ENCODE results near the gene PAPPA2. TPM values are rescaled to one million over a fixed set of nuclear protein-coding genes. Genes with fewer than 3 reads are reported as not detected.
"Not testable (repeated sequence)": the region's sequence is repeated elsewhere in the genome, so short reads cannot be mapped to it uniquely, and the experiment has no call there.

PAPPA2 gene, protein sequence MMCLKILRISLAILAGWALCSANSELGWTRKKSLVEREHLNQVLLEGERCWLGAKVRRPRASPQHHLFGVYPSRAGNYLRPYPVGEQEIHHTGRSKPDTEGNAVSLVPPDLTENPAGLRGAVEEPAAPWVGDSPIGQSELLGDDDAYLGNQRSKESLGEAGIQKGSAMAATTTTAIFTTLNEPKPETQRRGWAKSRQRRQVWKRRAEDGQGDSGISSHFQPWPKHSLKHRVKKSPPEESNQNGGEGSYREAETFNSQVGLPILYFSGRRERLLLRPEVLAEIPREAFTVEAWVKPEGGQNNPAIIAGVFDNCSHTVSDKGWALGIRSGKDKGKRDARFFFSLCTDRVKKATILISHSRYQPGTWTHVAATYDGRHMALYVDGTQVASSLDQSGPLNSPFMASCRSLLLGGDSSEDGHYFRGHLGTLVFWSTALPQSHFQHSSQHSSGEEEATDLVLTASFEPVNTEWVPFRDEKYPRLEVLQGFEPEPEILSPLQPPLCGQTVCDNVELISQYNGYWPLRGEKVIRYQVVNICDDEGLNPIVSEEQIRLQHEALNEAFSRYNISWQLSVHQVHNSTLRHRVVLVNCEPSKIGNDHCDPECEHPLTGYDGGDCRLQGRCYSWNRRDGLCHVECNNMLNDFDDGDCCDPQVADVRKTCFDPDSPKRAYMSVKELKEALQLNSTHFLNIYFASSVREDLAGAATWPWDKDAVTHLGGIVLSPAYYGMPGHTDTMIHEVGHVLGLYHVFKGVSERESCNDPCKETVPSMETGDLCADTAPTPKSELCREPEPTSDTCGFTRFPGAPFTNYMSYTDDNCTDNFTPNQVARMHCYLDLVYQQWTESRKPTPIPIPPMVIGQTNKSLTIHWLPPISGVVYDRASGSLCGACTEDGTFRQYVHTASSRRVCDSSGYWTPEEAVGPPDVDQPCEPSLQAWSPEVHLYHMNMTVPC (N-terminal part only)
- under 1 TPM; 0.09 to 0.38 TPM for total RNA-seq

DNA sequence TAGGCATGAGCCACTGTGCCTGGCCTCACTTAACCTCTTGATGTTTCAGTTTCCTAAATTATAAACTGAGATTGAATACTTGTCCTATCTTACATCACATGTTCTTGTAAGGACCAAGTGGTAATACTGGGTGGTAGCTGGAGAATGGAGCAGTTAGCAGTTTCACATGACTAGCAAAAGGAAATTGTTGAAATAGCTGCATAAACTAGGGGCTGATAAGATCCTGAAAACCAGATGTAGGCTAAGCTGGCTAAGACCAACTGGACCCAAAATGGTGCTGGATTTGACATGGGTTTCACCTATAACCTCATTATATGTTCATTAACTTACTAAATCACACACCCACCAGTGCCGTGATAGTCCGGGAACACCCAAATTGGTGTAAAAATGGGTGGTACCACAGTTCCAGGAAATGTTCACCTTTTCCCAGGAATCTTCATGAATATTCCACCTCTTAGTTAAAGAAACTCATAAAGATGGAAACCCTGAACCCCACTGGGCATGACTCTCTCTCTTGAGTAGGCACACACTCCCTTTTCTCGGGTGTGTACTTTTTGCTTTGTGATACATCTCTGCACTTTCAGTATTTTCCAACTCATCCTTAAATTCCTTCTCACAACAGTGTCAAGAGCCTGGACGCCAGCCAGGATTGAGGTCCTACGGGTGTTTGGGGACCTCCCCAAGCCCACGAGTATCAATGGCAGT lies at the start of gene PAPPA2:
TSS of gene PAPPA2 (plus strand) at position 502 of the 705 bp plus-strand sequence. CDS start 93,148 bp downstream, outside the sequence.
- no peaks in the 10 kb centered on the region for H3K9me3 Mint-ChIP-seq (ENCODE audit: low read depth)
- CTCF ChIA-PET, result no interaction called here
- no peak within 1 kb of the TSS for H3K27ac Mint-ChIP-seq
- no peaks in the 10 kb centered on the region for H3K4me1 Mint-ChIP-seq
- DNase-seq (no peak), ATAC-seq (no peak)
- no peaks in the 10 kb centered on the region for H3K36me3 Mint-ChIP-seq
- peaks cover 2% of the 10 kb centered on the region for H3K27me3 Mint-ChIP-seq
- no peak within 1 kb of the TSS for H3K4me3 Mint-ChIP-seq

DNA sequence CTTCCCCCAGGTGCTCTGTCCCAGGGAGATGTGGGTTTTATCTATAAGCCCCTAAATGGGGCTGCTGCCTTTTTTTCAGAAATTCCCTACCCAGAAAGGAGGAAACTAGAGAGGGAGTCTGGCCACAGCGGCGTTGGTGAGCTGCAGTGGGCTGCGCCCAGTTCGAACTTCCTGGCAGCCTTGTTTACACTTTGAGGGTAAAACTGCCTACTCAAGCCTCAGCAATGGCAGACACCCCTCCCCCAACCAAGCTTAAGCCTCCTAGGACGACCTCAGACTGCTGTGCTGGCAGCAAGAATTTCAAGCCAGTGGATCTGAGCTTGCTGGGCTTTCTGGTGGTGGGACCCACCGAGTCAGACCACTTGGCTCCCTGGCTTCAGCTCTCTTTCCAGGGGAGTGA lies 46.2 kb upstream of the PAPPA2 start:
- Mint-ChIP-seq H3K4me3 (no peak overlapping the region), H3K4me1 (no peaks in the 10 kb centered on the region), H3K27me3 (no peaks in the 10 kb centered on the region), H3K36me3 (no peaks in the 10 kb centered on the region), H3K9me3 (ENCODE audit: low read depth) (no peaks in the 10 kb centered on the region), H3K27ac (no peak overlapping the region)
- DNase-seq (no peak), ATAC-seq (no peak)
- CTCF ChIA-PET, result no interaction called here

DNA sequence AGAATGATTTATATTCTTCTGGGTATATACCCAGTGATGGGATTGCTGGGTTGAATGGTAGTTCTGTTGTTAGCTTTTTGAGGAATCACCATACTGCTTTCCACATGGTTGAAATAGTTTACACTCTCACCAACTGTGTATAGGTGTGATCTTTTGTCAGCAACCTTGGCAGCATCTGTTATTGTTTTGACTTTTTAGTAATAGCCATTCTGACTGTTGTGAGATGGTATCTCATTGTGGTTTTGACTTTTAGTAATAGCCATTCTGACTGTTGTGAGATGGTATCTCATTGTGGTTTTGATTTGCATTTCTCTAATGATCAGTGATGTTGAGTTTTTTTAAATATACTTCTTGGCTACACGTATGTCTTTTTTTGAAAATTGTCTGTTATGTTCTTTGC lies 43.4 kb upstream of the PAPPA2 start:
- H3K4me3 Mint-ChIP-seq; H3K9me3 Mint-ChIP-seq (ENCODE audit: low read depth); CTCF ChIA-PET; H3K27me3 Mint-ChIP-seq; H3K27ac Mint-ChIP-seq; H3K4me1 Mint-ChIP-seq; DNase-seq; H3K36me3 Mint-ChIP-seq; ATAC-seq: not testable (repeated sequence)

DNA sequence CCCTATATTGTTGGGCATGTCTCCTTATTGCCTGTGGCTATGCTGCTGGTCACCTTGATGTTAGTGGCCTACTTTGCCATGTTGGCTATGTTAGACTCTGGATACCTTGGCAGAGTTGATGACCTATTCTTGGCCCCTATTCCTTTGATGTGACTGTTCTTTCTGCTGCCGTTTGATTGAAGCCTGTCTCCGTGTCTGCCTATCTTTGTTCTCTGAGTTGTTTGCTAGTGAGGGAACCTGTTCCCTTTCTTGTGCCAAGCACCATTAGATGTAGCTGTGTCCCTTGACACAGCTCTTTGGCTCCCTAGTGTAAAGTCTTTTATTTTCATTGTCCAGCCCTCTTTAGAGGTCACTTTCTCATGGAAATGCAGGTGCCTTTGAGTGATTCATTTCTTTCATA lies 28.7 kb upstream of the PAPPA2 start:
- CTCF ChIA-PET, result no interaction called here

DNA sequence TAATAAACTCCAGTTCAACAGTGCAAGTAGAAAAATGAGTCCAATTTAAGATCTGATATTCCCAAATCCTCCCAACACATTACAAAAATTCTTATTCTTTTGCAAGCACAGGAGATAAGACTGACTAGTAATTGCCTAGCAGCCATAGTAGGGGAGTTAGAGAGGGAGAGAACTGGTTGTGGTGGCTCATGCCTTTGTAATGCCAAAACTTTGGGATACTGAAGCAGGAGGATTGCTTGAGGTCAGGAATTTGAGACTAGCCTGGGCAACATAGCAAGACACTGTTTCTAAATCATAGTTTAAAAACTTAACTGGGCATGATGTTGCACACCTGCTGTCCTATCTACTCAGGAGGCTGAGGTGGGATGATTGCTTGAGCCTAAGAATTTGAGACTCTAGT lies 26.7 kb upstream of the PAPPA2 start:
- H3K27me3 Mint-ChIP-seq, result no peaks in the 10 kb centered on the region
- H3K36me3 Mint-ChIP-seq, result no peaks in the 10 kb centered on the region
- no peaks in the 10 kb centered on the region for H3K9me3 Mint-ChIP-seq (ENCODE audit: low read depth)
- H3K27ac Mint-ChIP-seq, result no peak overlapping the region
- CTCF ChIA-PET, result no interaction called here
- no peaks in the 10 kb centered on the region for H3K4me1 Mint-ChIP-seq
- ATAC-seq (no peak), DNase-seq (no peak)
- no peak overlapping the region for H3K4me3 Mint-ChIP-seq

More for the DNA sequence above, 28.7 kb upstream of the PAPPA2 start:
- DNase-seq, result no peak
- no peak for ATAC-seq
- Mint-ChIP-seq H3K36me3 (no peaks in the 10 kb centered on the region), H3K27me3 (no peaks in the 10 kb centered on the region), H3K27ac (no peak overlapping the region), H3K9me3 (ENCODE audit: low read depth) (no peaks in the 10 kb centered on the region), H3K4me3 (no peak overlapping the region), H3K4me1 (no peaks in the 10 kb centered on the region)

DNA sequence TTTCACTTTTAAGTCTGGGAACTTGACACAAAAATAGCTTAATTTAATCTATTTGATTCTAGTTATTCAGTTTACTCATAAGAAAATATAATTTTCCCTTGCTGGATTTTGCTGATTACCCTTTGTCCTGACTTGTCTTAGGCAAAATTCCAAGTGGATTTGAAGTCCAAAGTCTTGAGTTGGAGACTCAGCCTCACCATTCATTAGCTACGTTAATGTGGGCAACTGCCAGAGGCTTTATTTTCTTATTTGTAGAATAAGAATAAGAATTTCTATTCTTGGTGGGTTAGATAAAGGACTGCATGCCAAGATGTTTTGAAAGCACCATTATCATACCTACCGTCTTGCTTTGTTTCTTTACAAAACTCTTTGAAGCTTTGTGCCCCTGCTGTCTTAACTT lies 22.8 kb upstream of the PAPPA2 start:
- ATAC-seq, result no peak
- no peak for DNase-seq
- Mint-ChIP-seq H3K4me1 (no peaks in the 10 kb centered on the region), H3K27ac (no peak overlapping the region), H3K36me3 (no peaks in the 10 kb centered on the region), H3K4me3 (no peak overlapping the region), H3K9me3 (ENCODE audit: low read depth) (no peaks in the 10 kb centered on the region), H3K27me3 (no peaks in the 10 kb centered on the region)
- CTCF ChIA-PET, result no interaction called here

DNA sequence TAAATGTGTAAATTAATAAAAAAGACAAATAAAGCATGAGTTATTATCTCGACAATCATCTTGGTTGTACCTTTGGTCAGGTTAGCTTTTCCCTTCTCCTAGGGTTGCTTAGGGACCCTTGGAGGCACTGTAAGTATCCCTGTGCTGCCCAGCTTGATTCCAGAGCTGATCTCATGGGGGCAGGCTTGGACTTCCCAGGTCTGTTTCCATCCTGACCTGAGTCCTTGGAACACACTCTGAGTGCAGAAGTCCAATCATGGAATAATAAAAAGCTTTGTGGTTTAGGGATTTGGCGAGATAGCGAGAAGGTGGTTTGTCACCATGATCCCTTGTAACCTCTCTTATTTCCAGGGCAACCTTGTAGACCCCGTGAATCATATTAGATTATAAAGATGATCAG lies 18.7 kb upstream of the PAPPA2 start:
- no peak overlapping the region for H3K4me3 Mint-ChIP-seq
- H3K27me3 Mint-ChIP-seq, result no peaks in the 10 kb centered on the region
- DNase-seq, result no peak
- no peak overlapping the region for H3K27ac Mint-ChIP-seq
- H3K4me1 Mint-ChIP-seq, result no peaks in the 10 kb centered on the region
- no peaks in the 10 kb centered on the region for H3K36me3 Mint-ChIP-seq
- H3K9me3 Mint-ChIP-seq (ENCODE audit: low read depth), result no peaks in the 10 kb centered on the region
- no peak for ATAC-seq
- CTCF ChIA-PET, result no interaction called here

DNA sequence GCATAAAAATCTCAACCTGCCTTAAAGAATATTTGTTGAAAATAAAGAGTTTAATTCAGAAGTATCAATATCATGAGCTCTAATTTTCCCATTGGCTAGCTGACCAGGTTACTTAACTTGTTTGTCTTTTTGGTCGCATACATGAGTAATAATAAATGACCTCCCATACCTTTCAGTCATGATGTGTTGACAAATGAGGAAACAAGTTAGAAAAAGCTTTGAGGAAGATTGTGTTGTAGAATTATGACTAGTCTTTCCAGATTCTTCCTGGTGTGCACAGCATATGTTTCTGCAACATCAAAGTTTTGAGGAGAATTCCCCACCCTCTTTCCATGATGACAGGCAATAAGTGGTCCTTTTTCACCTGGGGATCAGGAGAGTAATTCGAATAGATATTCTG lies 17.6 kb upstream of the PAPPA2 start:
- H3K4me3 Mint-ChIP-seq, result no peak overlapping the region
- CTCF ChIA-PET, result no interaction called here
- no peaks in the 10 kb centered on the region for H3K9me3 Mint-ChIP-seq (ENCODE audit: low read depth)
- ATAC-seq, result no peak
- H3K27ac Mint-ChIP-seq, result no peak overlapping the region
- no peaks in the 10 kb centered on the region for H3K36me3 Mint-ChIP-seq
- DNase-seq, result no peak
- no peaks in the 10 kb centered on the region for H3K27me3 Mint-ChIP-seq
- H3K4me1 Mint-ChIP-seq, result no peaks in the 10 kb centered on the region

DNA sequence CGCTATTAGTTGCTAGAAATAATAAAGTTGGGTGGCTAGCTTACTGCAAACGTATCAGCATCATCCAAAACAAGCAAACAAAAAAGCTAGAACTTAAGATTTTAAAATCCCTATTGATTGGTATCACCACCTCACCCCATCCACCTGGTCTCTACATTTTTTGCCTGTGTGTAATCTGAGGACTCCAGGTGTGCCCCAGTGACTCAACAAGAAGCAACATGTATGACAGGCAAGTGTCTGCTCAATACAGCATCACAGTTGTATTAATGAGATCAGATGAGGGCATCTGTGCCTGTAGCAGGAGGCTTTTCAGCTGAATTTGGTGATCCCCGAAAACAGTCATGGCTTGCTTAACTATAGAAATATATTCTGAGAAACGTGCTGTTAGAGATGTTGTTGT lies 14.6 kb upstream of the PAPPA2 start:
- Mint-ChIP-seq H3K4me3 (no peak overlapping the region), H3K36me3 (no peaks in the 10 kb centered on the region), H3K27ac (no peak overlapping the region), H3K27me3 (no peaks in the 10 kb centered on the region), H3K4me1 (no peaks in the 10 kb centered on the region), H3K9me3 (ENCODE audit: low read depth) (no peaks in the 10 kb centered on the region)
- CTCF ChIA-PET, result no interaction called here
- ATAC-seq (no peak), DNase-seq (no peak)

DNA sequence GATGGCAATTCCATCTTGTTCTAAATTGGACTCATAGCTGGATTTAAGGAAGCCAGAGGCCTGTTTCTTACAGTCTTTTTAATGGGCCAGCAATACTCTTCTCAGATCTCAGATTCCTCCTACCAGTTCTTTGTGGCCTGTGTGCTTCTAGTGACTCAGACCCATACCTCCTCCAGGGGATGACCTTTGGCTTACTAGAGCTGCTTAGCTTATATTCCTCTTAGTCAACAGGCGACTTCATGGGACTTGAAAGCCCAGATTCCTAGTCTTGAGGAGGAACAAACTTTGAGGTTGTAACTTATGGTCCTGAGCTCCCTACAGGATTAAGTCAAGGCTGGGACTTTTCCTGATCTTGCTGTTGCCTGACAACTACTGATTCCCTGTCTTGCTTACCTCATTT lies 12.4 kb upstream of the PAPPA2 start:
- Mint-ChIP-seq H3K4me3 (no peak overlapping the region), H3K36me3 (no peaks in the 10 kb centered on the region), H3K27ac (no peak overlapping the region), H3K4me1 (no peaks in the 10 kb centered on the region), H3K27me3 (no peaks in the 10 kb centered on the region), H3K9me3 (ENCODE audit: low read depth) (no peaks in the 10 kb centered on the region)
- CTCF ChIA-PET, result no interaction called here
- no peak for ATAC-seq
- DNase-seq, result no peak

DNA sequence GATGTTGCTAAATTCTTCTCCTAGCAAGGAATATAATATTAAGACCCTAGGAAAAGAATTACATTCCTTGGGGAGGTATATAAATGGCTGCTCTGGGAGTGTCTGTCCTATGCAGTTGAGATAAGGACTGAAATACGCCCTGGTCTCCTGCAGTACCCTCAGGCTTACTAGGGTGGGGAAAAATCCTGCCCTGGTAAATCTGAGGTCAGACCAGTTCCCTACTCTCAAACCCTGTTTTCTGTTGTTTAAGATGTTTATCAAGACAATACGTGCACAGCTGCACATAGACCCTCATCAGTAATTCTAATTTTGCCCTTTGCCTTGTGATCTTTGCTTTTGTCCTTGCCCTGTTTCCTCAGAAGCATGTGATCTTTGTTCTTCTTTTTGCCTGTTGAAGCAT lies 11.2 kb upstream of the PAPPA2 start:
- H3K36me3 Mint-ChIP-seq; H3K27me3 Mint-ChIP-seq; H3K9me3 Mint-ChIP-seq (ENCODE audit: low read depth); ATAC-seq; H3K27ac Mint-ChIP-seq; H3K4me3 Mint-ChIP-seq; CTCF ChIA-PET; H3K4me1 Mint-ChIP-seq; DNase-seq: not testable (repeated sequence)

DNA sequence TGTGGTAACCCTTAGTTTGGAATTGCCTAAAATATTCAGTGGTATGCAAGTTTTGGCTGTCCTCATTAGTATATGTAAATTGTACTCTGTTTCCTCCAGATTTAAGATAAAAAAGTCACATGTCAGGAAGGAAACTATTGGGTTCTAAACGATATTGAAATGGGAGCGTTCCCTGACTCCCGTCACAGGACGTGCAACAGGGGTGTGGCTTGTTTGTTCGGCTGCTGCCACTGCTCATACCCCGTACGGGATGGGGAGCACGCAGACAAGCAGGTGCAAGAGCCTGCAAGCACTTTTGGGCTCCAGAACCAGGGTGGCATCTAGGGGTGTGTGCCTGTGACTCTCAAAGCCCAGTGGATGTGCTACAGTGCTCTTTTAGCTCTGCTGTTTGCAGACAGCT lies 6.2 kb upstream of the PAPPA2 start:
- Mint-ChIP-seq H3K9me3 (ENCODE audit: low read depth) (no peaks in the 10 kb centered on the region), H3K27ac (no peak overlapping the region), H3K27me3 (no peaks in the 10 kb centered on the region), H3K4me1 (no peaks in the 10 kb centered on the region), H3K36me3 (no peaks in the 10 kb centered on the region), H3K4me3 (no peak overlapping the region)
- ATAC-seq (no peak), DNase-seq (no peak)
- CTCF ChIA-PET, result no interaction called here

DNA sequence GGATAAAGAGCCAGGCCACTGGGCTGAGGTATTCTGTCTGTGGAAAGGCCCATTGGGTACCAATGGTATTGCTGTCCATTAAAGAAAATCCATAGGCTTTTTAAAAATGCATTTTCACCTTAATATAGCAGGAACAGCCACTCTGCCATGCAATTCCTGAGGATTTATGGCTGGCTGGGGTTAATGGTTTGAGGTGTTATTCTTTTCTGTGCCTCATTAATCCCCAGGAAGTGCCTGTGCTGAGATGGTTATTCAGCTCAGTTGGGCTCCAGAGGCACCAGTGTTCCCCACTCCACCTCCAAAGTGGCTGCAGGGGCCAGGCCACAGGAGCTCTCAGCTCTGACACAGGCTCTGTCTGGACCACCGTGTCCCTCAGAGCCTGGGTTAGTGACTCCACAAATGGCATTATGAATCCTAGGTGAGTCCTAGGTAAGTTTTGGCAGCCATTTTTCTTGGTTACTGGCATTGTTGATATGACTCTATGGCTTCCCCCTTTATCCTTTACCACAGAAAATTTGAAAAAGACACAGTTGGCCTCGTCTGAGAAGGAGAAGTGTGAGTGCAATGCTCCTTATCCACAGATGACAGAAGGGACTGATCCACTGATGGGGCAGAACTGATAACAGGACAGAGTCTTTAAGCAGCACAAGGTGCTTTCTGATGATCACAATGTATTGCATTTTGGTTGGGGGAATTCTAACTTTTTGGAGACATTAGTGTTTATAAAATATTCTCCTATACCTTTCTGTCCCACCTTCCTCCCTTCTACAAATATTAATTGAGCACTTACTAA lies 2.2 kb upstream of the PAPPA2 start:
- Mint-ChIP-seq H3K27ac (no peak overlapping the region), H3K4me3 (no peak overlapping the region), H3K27me3 (no peaks in the 10 kb centered on the region), H3K9me3 (ENCODE audit: low read depth) (no peaks in the 10 kb centered on the region), H3K4me1 (no peaks in the 10 kb centered on the region), H3K36me3 (no peaks in the 10 kb centered on the region)
- no peak for DNase-seq
- CTCF ChIA-PET, result no interaction called here
- ATAC-seq, result no peak
